Smooth muscle cell (in vitro differentiated cells): ENCODE measurements around the gene GABBR2. TPM values are rescaled to one million over a fixed set of nuclear protein-coding genes. Genes with fewer than 3 reads are reported as not detected.

Experiments used
- DNase-seq: peaks from one replicate; lab custom pipeline; 2025; ENCODE audit not compliant: unreplicated experiment; lab: John Stamatoyannopoulos, UW
- H2AFZ ChIP-seq: fragments of 200-600 bp; sonication (generic); 2 replicates; pipeline ENCODE4 v1.6.0; 2016; ENCODE audit warnings: antibody characterized with exemption, low read depth, mild to moderate bottlenecking
- H3F3A ChIP-seq: fragments of 200-600 bp; sonication (generic); 2 replicates; pipeline ENCODE4 v1.6.0; 2017; ENCODE audit warnings: antibody characterized with exemption, low read depth
- H3K27ac ChIP-seq: fragments of 200-600 bp; sonication (generic); 2 replicates; pipeline ENCODE4 v1.5.1; 2016; ENCODE audit warnings: low read depth, mild to moderate bottlenecking
- H3K27me3 ChIP-seq: fragments of 200-600 bp; sonication (generic); 2 replicates; pipeline ENCODE4 v1.6.1; 2016; ENCODE audit warnings: low read depth, mild to moderate bottlenecking
- H3K36me3 ChIP-seq: fragments of 200-600 bp; sonication (generic); 2 replicates; pipeline ENCODE4 v1.5.1; 2016; ENCODE audit warnings: low read depth
- H3K4me1 ChIP-seq: fragments of 200-600 bp; sonication (generic); 2 replicates; pipeline ENCODE4 v1.5.1; 2016; ENCODE audit warnings: low read depth
- H3K4me2 ChIP-seq: fragments of 200-600 bp; sonication (generic); 2 replicates; pipeline ENCODE4 v1.6.0; 2016; ENCODE audit warnings: mild to moderate bottlenecking
- H3K4me3 ChIP-seq: fragments of 200-600 bp; sonication (generic); 2 replicates; pipeline ENCODE4 v1.5.1; 2016; ENCODE audit warnings: mild to moderate bottlenecking
- H3K79me2 ChIP-seq: fragments of 200-600 bp; sonication (generic); 2 replicates; pipeline ENCODE4 v1.6.0; 2016; ENCODE audit warnings: low read depth, mild to moderate bottlenecking
- H3K9ac ChIP-seq: fragments of 200-600 bp; sonication (generic); 2 replicates; pipeline ENCODE4 v1.6.0; 2016; ENCODE audit warnings: low read depth
- H3K9me3 ChIP-seq: fragments of 200-600 bp; sonication (generic); replicated peaks from 2 replicates; pipeline ENCODE4 v1.5.1; 2016; ENCODE audit warnings: low read depth
- H4K20me1 ChIP-seq: fragments of 200-600 bp; sonication (generic); 2 replicates; pipeline ENCODE4 v1.6.0; 2016; ENCODE audit warnings: low read depth
- WGBS: methylation state at CpG from one replicate; pipeline ENCODE4 v1.1.7; 2016; ENCODE audit warnings: low lambda C conversion rate; 5-methylcytosine and 5-hydroxymethylcytosine counted together
- polyA plus RNA-seq: library from polyadenylated mRNA; unstranded; fragments of >200 nt; fragmentation: Nextera tagmentation; extraction: Ambion mirVana; gene quantifications from 2 replicates; pipeline ENCODE4 v1.2.1, GENCODE V29; 2016
- total RNA-seq: library from RNA; depleted of rRNA; stranded (reverse); fragments of >200 nt; gene quantifications from 2 replicates; pipeline ENCODE4 v1.2.3, GENCODE V29; 2014
- TF ChIP-seq, protein P1 (sequence below): fragments of 200-600 bp; sonication (generic); IDR thresholded peaks from 2 replicates; pipeline ENCODE4 v1.5.1; 2017; ENCODE audit warnings: borderline replicate concordance, mild to moderate bottlenecking, antibody characterized with exemption; ENCODE audit not compliant: insufficient read depth, poor library complexity, severe bottlenecking

The GABBR2 gene
- total and polyA plus RNA-seq, 2 experiments from 2014 or later: 0.25 TPM; not detected in 1

DNA sequence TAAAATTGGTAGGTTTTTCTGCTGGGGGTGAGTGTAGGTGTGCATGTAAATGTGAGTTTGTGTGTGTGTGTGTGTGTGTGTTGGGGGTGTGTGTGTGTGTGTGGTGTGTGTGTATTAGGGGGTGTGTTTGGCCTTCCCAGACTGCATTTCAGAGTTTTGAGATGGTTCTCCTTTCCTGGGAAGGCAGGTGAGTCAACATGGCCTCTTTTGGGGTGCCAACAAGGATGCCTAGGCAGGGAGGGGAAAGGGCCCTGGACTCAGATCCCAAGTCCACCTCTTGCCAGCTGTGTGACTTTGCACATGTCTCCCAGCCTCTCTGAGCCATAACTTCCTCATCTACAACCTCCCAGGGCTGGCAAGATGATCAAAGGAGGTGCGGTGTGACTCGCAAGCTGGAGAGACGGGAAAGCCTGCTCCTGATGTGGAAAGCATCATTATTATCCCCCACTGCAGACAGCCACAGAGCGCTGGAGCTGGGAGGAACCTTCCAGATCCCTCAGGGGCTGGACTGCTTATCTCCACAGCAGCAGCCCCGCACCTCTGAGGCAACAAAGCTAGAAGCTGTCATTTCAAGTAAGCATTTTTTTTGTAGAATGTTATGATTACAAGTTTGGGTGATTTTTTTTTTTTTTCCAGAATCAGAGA, 389.8 kb downstream of the GABBR2 start:
- no peak overlapping the region for H3K27ac ChIP-seq
- no peaks in the 10 kb centered on the region for H3K27me3 ChIP-seq
- TF ChIP-seq, protein P1, sequence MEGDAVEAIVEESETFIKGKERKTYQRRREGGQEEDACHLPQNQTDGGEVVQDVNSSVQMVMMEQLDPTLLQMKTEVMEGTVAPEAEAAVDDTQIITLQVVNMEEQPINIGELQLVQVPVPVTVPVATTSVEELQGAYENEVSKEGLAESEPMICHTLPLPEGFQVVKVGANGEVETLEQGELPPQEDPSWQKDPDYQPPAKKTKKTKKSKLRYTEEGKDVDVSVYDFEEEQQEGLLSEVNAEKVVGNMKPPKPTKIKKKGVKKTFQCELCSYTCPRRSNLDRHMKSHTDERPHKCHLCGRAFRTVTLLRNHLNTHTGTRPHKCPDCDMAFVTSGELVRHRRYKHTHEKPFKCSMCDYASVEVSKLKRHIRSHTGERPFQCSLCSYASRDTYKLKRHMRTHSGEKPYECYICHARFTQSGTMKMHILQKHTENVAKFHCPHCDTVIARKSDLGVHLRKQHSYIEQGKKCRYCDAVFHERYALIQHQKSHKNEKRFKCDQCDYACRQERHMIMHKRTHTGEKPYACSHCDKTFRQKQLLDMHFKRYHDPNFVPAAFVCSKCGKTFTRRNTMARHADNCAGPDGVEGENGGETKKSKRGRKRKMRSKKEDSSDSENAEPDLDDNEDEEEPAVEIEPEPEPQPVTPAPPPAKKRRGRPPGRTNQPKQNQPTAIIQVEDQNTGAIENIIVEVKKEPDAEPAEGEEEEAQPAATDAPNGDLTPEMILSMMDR: no peak
- no peaks in the 10 kb centered on the region for H4K20me1 ChIP-seq
- no peaks in the 10 kb centered on the region for H3F3A ChIP-seq
- no peaks in the 10 kb centered on the region for H3K9me3 ChIP-seq
- H3K36me3 ChIP-seq: no peaks in the 10 kb centered on the region
- no peaks in the 10 kb centered on the region for H3K4me1 ChIP-seq
- 57% methylated on average over 5 of the region's 5 CpGs for WGBS
- H3K4me3 ChIP-seq: no peak overlapping the region
- H3K9ac ChIP-seq: no peak overlapping the region
- H3K79me2 ChIP-seq: no peaks in the 10 kb centered on the region
- H3K4me2 ChIP-seq: no peak overlapping the region
- DNase-seq: no peak
- no peak overlapping the region for H2AFZ ChIP-seq

DNA sequence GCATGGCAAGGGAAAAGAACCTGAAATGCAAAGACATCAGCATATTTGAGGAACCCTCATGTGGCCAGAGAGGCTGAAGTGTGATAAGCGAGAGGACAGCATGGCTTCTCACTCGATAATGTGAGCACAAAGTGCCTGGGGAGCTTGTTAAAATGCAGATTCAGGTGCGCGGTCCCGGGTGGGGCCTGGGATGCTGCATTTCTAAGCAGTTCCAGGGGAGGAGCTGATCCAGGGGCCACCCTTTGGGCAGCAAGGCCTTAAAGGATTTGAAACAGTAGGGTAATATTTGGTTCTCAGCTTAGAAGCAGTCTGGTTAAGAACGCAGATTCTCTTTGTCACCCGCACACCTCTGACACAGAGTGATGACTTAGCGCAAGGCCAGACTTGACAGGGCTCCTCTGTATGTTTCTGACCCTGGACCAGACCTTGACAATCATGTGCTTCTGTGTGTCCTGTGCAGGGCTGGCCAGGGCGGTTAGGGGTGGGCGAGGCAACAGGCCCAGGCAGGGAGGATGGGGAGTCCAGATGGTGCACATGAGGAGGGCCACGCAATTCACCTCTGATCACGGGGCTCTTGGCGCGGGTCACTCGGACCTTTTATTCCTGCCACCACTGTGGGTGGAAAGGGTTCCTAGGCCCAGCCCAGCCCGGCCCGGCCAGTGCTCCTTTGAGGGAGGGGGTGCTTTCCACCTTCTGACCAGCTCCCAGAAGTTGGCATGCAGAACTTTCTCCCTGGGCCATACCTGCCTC, 390.5 kb downstream of the GABBR2 start:
- no peaks in the 10 kb centered on the region for H3F3A ChIP-seq
- no peak overlapping the region for H3K4me2 ChIP-seq
- DNase-seq: no peak
- no peak overlapping the region for H3K4me3 ChIP-seq
- no peaks in the 10 kb centered on the region for H3K4me1 ChIP-seq
- no peaks in the 10 kb centered on the region for H3K27me3 ChIP-seq
- no peaks in the 10 kb centered on the region for H3K9me3 ChIP-seq
- WGBS: 93% methylated on average over 17 of the region's 17 CpGs
- H3K9ac ChIP-seq: no peak overlapping the region
- no peak overlapping the region for H2AFZ ChIP-seq
- TF ChIP-seq, protein P1: no peak
- H3K27ac ChIP-seq: no peak overlapping the region
- no peaks in the 10 kb centered on the region for H3K79me2 ChIP-seq
- H4K20me1 ChIP-seq: no peaks in the 10 kb centered on the region
- no peaks in the 10 kb centered on the region for H3K36me3 ChIP-seq

DNA sequence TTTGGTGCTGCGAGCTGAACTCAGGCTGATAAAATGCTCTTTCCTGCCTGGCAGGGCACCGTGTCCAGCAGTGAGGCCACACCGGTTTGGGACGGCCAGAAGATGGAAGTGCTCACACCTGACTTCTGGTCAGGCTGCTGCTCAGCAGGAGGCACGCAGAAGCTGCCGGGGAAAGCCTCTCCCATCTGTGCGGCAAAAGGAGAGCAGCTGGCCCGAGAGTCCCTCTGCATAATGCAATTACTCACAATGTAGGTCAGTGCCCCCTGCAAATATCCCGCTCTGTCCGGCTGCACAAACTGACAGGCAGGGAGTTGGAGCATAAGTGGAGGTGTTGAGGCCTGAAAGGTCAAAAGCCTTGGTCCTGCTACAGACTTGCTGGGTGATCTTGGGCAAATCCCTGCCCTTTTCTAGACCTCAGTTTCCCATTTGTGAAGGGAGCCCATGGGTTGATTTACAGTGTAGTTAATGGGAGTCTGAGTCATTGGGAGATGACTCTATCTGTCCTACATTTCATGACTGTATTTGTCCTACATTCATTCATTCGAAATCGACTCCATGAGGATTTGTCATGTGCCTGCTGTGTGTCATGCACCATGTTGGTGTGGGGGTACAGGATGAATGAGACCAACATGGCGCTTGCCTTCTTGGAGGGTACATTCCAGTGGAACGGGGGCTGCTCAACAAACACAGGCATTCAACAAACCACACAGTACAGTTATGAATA, 391.4 kb downstream of the GABBR2 start:
- H2AFZ ChIP-seq: no peak overlapping the region
- no peaks in the 10 kb centered on the region for H3K27me3 ChIP-seq
- no peak for DNase-seq
- H3K4me2 ChIP-seq: no peak overlapping the region
- H3K27ac ChIP-seq: no peak overlapping the region
- no peak overlapping the region for H3K9ac ChIP-seq
- H3K9me3 ChIP-seq: no peaks in the 10 kb centered on the region
- TF ChIP-seq, protein P1: no peak
- H3K4me3 ChIP-seq: no peak overlapping the region
- no peaks in the 10 kb centered on the region for H3K4me1 ChIP-seq
- H4K20me1 ChIP-seq: no peaks in the 10 kb centered on the region
- WGBS: 88% methylated on average over 14 of the region's 14 CpGs
- H3K79me2 ChIP-seq: no peaks in the 10 kb centered on the region
- H3F3A ChIP-seq: no peaks in the 10 kb centered on the region
- no peaks in the 10 kb centered on the region for H3K36me3 ChIP-seq
